K562 (cell line): ENCODE measurements around the gene ADAMTS15. TPM values are rescaled to one million over a fixed set of nuclear protein-coding genes. Genes with fewer than 3 reads are reported as not detected.

Experiments used
- ATAC-seq: fragments of 200-7000 bp; cut with Tn5 transposase; 3 replicates; pipeline ENCODE4 v1.9.1; 2020; ENCODE audit warnings: moderate library complexity
- BruUV-seq: library from RNA; stranded (reverse); fragments of 400-500 nt; replicated peaks from 2 replicates; lab custom pipeline; 2021; lab: Mats Ljungman, UMichigan
- CTCF ChIA-PET: fragments of 300-600 bp; formaldehyde crosslinking; extraction: SDS; loops from one replicate; lab custom pipeline; 2021; ENCODE audit warnings: low intra/inter-chr PET ratio; lab: Yijun Ruan, JAX
- POLR2A ChIA-PET: fragments of 300-600, 350-650 bp; sonication (Branson Sonifier 250); formaldehyde crosslinking; extraction: SDS; loops from one replicate; lab custom pipeline; 2021; ENCODE audit warnings: antibody characterized with exemption, inconsistent platforms; lab: Yijun Ruan, JAX
- DNase-seq, 4 experiments: peaks; one replicate each; pipeline versions ENCODE4 v3.0.0 to v3.0.0-alpha.2; 2011 to 2018; ENCODE audit warnings: low spot score in 3 of 4, mixed read lengths in 3 of 4; ENCODE audit errors: extremely low read depth in 1 of 4
- FAIRE-seq: peaks from 2 replicates; lab custom pipeline; 2011; peaks lifted over from hg19 to GRCh38; lab: Jason Lieb, UNC
- H2AFZ ChIP-seq: 2 replicates; pipeline ENCODE4 v1.6.0; 2011; ENCODE audit warnings: low read depth, low read length, control low read depth, inconsistent platforms
- H3K27ac ChIP-seq: fragments of 200-600 bp; 3 replicates; pipeline ENCODE4 v1.8.0; 2011; ENCODE audit warnings: low read depth, mild to moderate bottlenecking, control low read depth, inconsistent platforms, low read length, moderate library complexity, mixed read lengths; ENCODE audit errors: extremely low read depth
- H3K27me3 ChIP-seq, 2 experiments: fragments of 300-600 bp in 1 of 2; 2 replicates in 1 of 2; 3 replicates in 1 of 2; pipeline versions ENCODE4 v1.6.0 to v1.8.0; 2011; ENCODE audit warnings: inconsistent platforms in 2 of 2, low read length in 2 of 2, mild to moderate bottlenecking in 1 of 2, mixed read lengths in 1 of 2, moderate library complexity in 1 of 2; ENCODE audit not compliant: control insufficient read depth in 2 of 2, insufficient read depth in 2 of 2
- H3K36me3 ChIP-seq: fragments of 300-600 bp; 3 replicates; pipeline ENCODE4 v1.8.0; 2011; ENCODE audit warnings: mild to moderate bottlenecking, low read length, inconsistent platforms; ENCODE audit not compliant: control insufficient read depth, insufficient read depth
- H3K4me1 ChIP-seq, 2 experiments: fragments of 200-600 bp in 1 of 2; replicated peaks in 1 of 2; 2 replicates in 1 of 2; 3 replicates in 1 of 2; pipeline versions ENCODE4 v1.5.1 to v1.8.0; 2011; ENCODE audit warnings: inconsistent platforms in 2 of 2, low read length in 2 of 2, mild to moderate bottlenecking in 1 of 2, mixed read lengths in 1 of 2, moderate library complexity in 1 of 2; ENCODE audit not compliant: control insufficient read depth in 2 of 2, insufficient read depth in 2 of 2
- H3K4me2 ChIP-seq: 2 replicates; pipeline ENCODE4 v1.6.1; 2011; ENCODE audit warnings: low read length, control low read depth, inconsistent platforms, mixed read lengths; ENCODE audit not compliant: insufficient read depth
- H3K4me3 ChIP-seq: fragments of 200-600 bp; sonication (generic), shearing (Covaris generic); 2 replicates; pipeline ENCODE4 v1.5.1; 2016; ENCODE audit warnings: control low read depth, inconsistent platforms
- H3K79me2 ChIP-seq: fragments of 200-600 bp; 3 replicates; pipeline ENCODE4 v1.8.0; 2011; ENCODE audit warnings: low read length, inconsistent platforms; ENCODE audit not compliant: control insufficient read depth, insufficient read depth
- H3K9ac ChIP-seq, 2 experiments: 2 replicates each; pipeline versions ENCODE4 v1.6.0 to v1.6.1; 2011; ENCODE audit warnings: low read depth in 2 of 2, low read length in 2 of 2, control low read depth in 1 of 2, inconsistent platforms in 1 of 2, mild to moderate bottlenecking in 1 of 2, mixed read lengths in 1 of 2; ENCODE audit not compliant: insufficient read depth in 1 of 2
- H3K9me1 ChIP-seq: one replicate; pipeline ENCODE4 v1.6.0; 2011; ENCODE audit warnings: inconsistent platforms, mild to moderate bottlenecking, low read length, moderate library complexity; ENCODE audit not compliant: control insufficient read depth, insufficient read depth
- H3K9me3 ChIP-seq: replicated peaks from 2 replicates; pipeline ENCODE4 v1.5.1; 2011; ENCODE audit warnings: low read depth, low read length, inconsistent platforms; ENCODE audit not compliant: control insufficient read depth, insufficient read depth
- H4K20me1 ChIP-seq: replicated peaks from 2 replicates; pipeline ENCODE4 v1.6.1; 2011; ENCODE audit warnings: low read length, inconsistent platforms, mixed read lengths; ENCODE audit not compliant: control insufficient read depth, insufficient read depth
- FOXJ2 ChIP-seq: fragments of 200-800 bp; sonication (Bioruptor generic); IDR thresholded peaks from 2 replicates; pipeline ENCODE4 v1.6.1; 2016; ENCODE audit warnings: missing genetic modification characterization, missing compliant biosample characterization
- HES1 ChIP-seq: fragments of 450-650 bp; IDR thresholded peaks from 2 replicates; pipeline ENCODE4 v1.6.1; 2016; ENCODE audit warnings: low read depth, mild to moderate bottlenecking, moderate library complexity
- IRF9 ChIP-seq: fragments of 450-650 bp; IDR thresholded peaks from 2 replicates; pipeline ENCODE4 v1.6.1; 2016; ENCODE audit warnings: missing biosample characterization, missing genetic modification characterization
- NR4A1 ChIP-seq, 2 experiments: fragments of 250-450 bp in 1 of 2; fragments of 450-650 bp in 1 of 2; sonication (Bioruptor Pico) in 1 of 2; IDR thresholded peaks; 2 replicates each; pipeline versions ENCODE4 v1.4.0 to v1.6.1; 2016 to 2020; ENCODE audit warnings: mild to moderate bottlenecking in 2 of 2, missing compliant biosample characterization in 1 of 2, missing genetic modification characterization in 1 of 2, moderate library complexity in 1 of 2
- PML ChIP-seq: IDR thresholded peaks from 2 replicates; pipeline ENCODE4 v1.6.1; 2012; ENCODE audit warnings: low read length, inconsistent platforms
- RERE ChIP-seq: sonication (generic); formaldehyde crosslinking; IDR thresholded peaks from 2 replicates; pipeline ENCODE4 v1.8.0; 2023; ENCODE audit warnings: missing genetic modification reagents, mild to moderate bottlenecking, borderline replicate concordance
- TCF3 ChIP-seq: sonication (generic); formaldehyde crosslinking; IDR thresholded peaks from 2 replicates; pipeline ENCODE4 v1.4.0; 2020; ENCODE audit warnings: mild to moderate bottlenecking, missing genetic modification reagents
- ZNF239 ChIP-seq: fragments of 250-450 bp; sonication (Bioruptor Pico); IDR thresholded peaks from 2 replicates; pipeline ENCODE4 v1.4.0; 2020; ENCODE audit warnings: mild to moderate bottlenecking
- ZNF263 ChIP-seq: sonication (generic); formaldehyde crosslinking; IDR thresholded peaks from 2 replicates; pipeline ENCODE4 v1.8.0; 2022; ENCODE audit warnings: mild to moderate bottlenecking, missing genetic modification reagents, borderline replicate concordance
- ZNF277 ChIP-seq: fragments of 250-450 bp; sonication (Bioruptor Pico); IDR thresholded peaks from 2 replicates; pipeline ENCODE4 v1.8.0; 2022; ENCODE audit warnings: inconsistent platforms, mild to moderate bottlenecking, moderate library complexity, borderline replicate concordance
- ZNF324 ChIP-seq: fragments of 250-450 bp; sonication (Bioruptor Pico); IDR thresholded peaks from 2 replicates; pipeline ENCODE4 v1.4.0; 2020; ENCODE audit warnings: mild to moderate bottlenecking
- ZNF586 ChIP-seq: fragments of 450-650 bp; formaldehyde crosslinking; conservative IDR thresholded peaks from 2 replicates; pipeline ENCODE4 v1.4.0; 2020; ENCODE audit warnings: mild to moderate bottlenecking, moderate library complexity
- ZNF77 ChIP-seq: fragments of 250-450 bp; sonication (Bioruptor Pico); IDR thresholded peaks from 2 replicates; pipeline ENCODE4 v1.5.0; 2020
- ZSCAN32 ChIP-seq: fragments of 450-650 bp; formaldehyde crosslinking; IDR thresholded peaks from 2 replicates; pipeline ENCODE4 v1.4.0; 2020; ENCODE audit warnings: mild to moderate bottlenecking, moderate library complexity
- WGBS: fragments of 100-300 bp; shearing (Covaris generic); methylation state at CpG from one replicate; pipeline ENCODE4 v1.1.6; 2016; ENCODE audit warnings: low coverage, mixed read lengths; ENCODE audit not compliant: insufficient coverage; ENCODE audit errors: missing lambda C conversion rate; 5-methylcytosine and 5-hydroxymethylcytosine counted together
- in situ Hi-C: fragments of 300-500 bp; cut with MboI; formaldehyde crosslinking; loops from 4 replicates; pipeline ENCODE4 v1.15.0; 2018; ENCODE audit warnings: inconsistent platforms, mixed read lengths
- intact Hi-C: fragments of 100-400 bp; cut with micrococcal nuclease; formaldehyde crosslinking; loops from 2 replicates; pipeline ENCODE4 v1.14.2; 2022
- polyA plus RNA-seq, 8 experiments: library from polyadenylated mRNA; depleted of rRNA in 4 of 8; stranded (reverse) in 5 of 8; unstranded in 3 of 8; fragments of >200 nt; fragmentation: Nextera tagmentation in 2 of 8; fragmentation: Illumina TruSeq in 1 of 8; extraction: Ambion mirVana in 2 of 8; extraction: Trizol in 1 of 8; gene quantifications; 2 replicates each; pipeline versions ENCODE4 v1.2.1 to v1.2.3, GENCODE V29; 2011 to 2014; ENCODE audit warnings: inconsistent platforms in 1 of 8, missing spikeins in 1 of 8
- total RNA-seq, 7 experiments: library from RNA; depleted of rRNA in 6 of 7; stranded (reverse); fragments of >200 nt in 6 of 7; fragmentation: Illumina TruSeq in 2 of 7; extraction: Trizol in 2 of 7; gene quantifications; 2 replicates each; pipeline versions ENCODE4 v1.2.1 to v1.2.3, GENCODE V29; 2011 to 2021; ENCODE audit warnings: low replicate concordance in 1 of 7

ADAMTS15 gene
- total and polyA plus RNA-seq, 9 of the 15 experiments (the other 6 are each of a cell fraction or from before 2014, with no cell fraction given): 0.04 TPM; not detected in 8

GRCh38 chr11:130404727-130405126 lies 43.7 kb upstream of the ADAMTS15 start:
- H3K36me3 ChIP-seq: no peaks in the 10 kb centered on the region
- 0% methylated on average over 5 of the region's 5 CpGs for WGBS
- H2AFZ ChIP-seq: no peak overlapping the region
- H3K9me3 ChIP-seq: no peaks in the 10 kb centered on the region
- POLR2A ChIA-PET: no interaction called here
- BruUV-seq: no TSS peak
- ATAC-seq (no peak), FAIRE-seq (no peak), DNase-seq (no peak)
- peaks cover 3% of the 10 kb centered on the region; the same call in 1 of the 2 replicates for H4K20me1 ChIP-seq
- H3K27ac ChIP-seq: no peak overlapping the region
- no peaks in the 10 kb centered on the region for H3K79me2 ChIP-seq
- in situ Hi-C loops (no loop called here), intact Hi-C loops (no loop called here)
- no peaks in the 10 kb centered on the region for H3K9me1 ChIP-seq
- H3K9ac ChIP-seq: no peak overlapping the region
- CTCF ChIA-PET: no interaction called here
- no peak overlapping the region for H3K4me2 ChIP-seq
- peaks cover 42 to 87% of the 10 kb centered on the region in 2 experiments for H3K27me3 ChIP-seq
- H3K4me1 ChIP-seq: no peaks in the 10 kb centered on the region
- no peak overlapping the region for H3K4me3 ChIP-seq
- TF ChIP-seq ZNF277 (CRISPR knock-in tag) (no peak), FOXJ2 (tag) (no peak), ZNF77 (CRISPR knock-in tag) (no peak), NR4A1 (CRISPR knock-in tag; IDR thresholded peaks at IDR 0.05) (no peak), NR4A1 (tag; IDR thresholded peaks at IDR 0.05) (no peak), ZNF324 (CRISPR knock-in tag) (no peak), PML (no peak), IRF9 (no peak), ZNF239 (no peak), TCF3 (CRISPR knock-in tag) (no peak), ZNF586 (CRISPR knock-in tag) (no peak), ZNF263 (CRISPR knock-in tag) (no peak), ZSCAN32 (CRISPR knock-in tag) (no peak), RERE (CRISPR knock-in tag) (no peak), HES1 (no peak)
